AG04450 (cell line): Measurements from ENCODE around the gene GPR27. TPM values are rescaled to one million over a fixed set of nuclear protein-coding genes. Genes with fewer than 3 reads are reported as not detected.

Source experiments
- CTCF ChIA-PET: fragments of 300-600, 350-600 bp; formaldehyde crosslinking; extraction: SDS; loops from one replicate; lab custom pipeline; 2022; ENCODE audit warnings: antibody characterized with exemption, inconsistent platforms; lab: Charles Lee
- POLR2A ChIA-PET: fragments of 350-600 bp; formaldehyde crosslinking; extraction: SDS; loops from one replicate; lab custom pipeline; 2021; ENCODE audit warnings: antibody characterized with exemption, inconsistent platforms; lab: Yijun Ruan, JAX
- DNase-seq: peaks from one replicate; pipeline ENCODE4 v3.0.0-alpha.2; 2011; ENCODE audit warnings: low read depth, low spot score
- H3K27ac ChIP-seq: one replicate; pipeline ENCODE4 v1.5.1; 2012; ENCODE audit warnings: low read depth, low read length, control low read depth
- H3K27me3 ChIP-seq: one replicate; pipeline ENCODE4 v1.6.0; 2012; ENCODE audit warnings: low read length; ENCODE audit not compliant: control insufficient read depth, insufficient read depth
- H3K4me3 ChIP-seq: 2 replicates; pipeline ENCODE4 v1.5.1; 2011; ENCODE audit warnings: mild to moderate bottlenecking, low read depth, low read length, control low read depth
- H3K9me3 ChIP-seq: 2 replicates; pipeline ENCODE4 v1.5.1; 2012; ENCODE audit warnings: low read length; ENCODE audit not compliant: control insufficient read depth, insufficient read depth
- polyA plus RNA-seq: library from polyadenylated mRNA; depleted of rRNA; stranded (reverse); fragments of >200 nt; gene quantifications from 2 replicates; pipeline ENCODE4 v1.2.3, GENCODE V29; 2011; rRNA removed
- TF ChIP-seq, protein P1 (sequence below): IDR thresholded peaks from 2 replicates; pipeline ENCODE4 v1.5.1; 2011; ENCODE audit warnings: low read depth, low read length, control low read depth, inconsistent platforms

Gene GPR27
- polyA plus RNA-seq, 1 experiment, result not detected

DNA sequence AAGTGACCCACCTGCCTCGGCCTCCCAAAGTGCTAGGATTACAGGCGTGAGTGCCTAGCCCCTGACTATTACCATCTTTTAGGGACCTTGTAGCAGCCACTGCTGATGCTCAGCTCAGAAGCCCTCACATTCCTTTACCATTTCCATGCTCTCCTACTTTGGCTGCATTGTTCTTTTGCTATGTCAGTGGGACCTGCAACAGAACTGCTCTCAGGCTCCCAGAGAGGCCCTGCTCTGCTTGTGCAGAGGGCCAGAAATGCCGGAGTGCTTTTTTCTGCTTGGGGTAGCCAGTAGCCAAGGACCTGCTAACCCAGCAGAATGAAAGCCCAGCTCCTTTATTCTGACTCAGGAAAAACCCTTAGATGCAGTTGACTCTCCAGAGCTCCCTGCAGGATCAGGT is 49.6 kb downstream of the GPR27 start:
- Histone ChIP-seq H3K4me3 (no peak overlapping the region), H3K27me3 (peaks cover 15% of the 10 kb centered on the region), H3K9me3 (no peaks in the 10 kb centered on the region), H3K27ac (no peak overlapping the region)
- no peak for DNase-seq
- ChIA-PET CTCF (no interaction called here), POLR2A (no interaction called here)
- TF ChIP-seq, protein P1, sequence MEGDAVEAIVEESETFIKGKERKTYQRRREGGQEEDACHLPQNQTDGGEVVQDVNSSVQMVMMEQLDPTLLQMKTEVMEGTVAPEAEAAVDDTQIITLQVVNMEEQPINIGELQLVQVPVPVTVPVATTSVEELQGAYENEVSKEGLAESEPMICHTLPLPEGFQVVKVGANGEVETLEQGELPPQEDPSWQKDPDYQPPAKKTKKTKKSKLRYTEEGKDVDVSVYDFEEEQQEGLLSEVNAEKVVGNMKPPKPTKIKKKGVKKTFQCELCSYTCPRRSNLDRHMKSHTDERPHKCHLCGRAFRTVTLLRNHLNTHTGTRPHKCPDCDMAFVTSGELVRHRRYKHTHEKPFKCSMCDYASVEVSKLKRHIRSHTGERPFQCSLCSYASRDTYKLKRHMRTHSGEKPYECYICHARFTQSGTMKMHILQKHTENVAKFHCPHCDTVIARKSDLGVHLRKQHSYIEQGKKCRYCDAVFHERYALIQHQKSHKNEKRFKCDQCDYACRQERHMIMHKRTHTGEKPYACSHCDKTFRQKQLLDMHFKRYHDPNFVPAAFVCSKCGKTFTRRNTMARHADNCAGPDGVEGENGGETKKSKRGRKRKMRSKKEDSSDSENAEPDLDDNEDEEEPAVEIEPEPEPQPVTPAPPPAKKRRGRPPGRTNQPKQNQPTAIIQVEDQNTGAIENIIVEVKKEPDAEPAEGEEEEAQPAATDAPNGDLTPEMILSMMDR, result no peak

DNA sequence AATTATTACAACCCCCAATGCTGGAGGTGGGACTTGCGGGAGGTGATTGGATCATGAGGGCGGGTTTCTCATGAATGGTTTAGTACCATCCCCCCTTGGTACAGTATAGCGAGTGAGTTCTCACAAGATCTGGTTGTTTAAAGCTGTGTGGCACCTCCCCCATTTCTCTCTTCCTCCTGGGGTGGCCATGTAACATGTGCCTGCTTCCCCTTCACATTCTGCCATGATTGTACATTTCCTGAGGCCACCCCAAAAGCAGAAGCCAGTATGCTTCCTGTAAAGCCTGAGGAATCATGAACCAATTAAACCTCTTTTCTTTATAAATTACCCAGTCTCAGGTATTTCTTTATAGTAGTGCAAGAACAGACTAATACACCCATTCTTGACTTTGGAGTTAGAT is 51.5 kb downstream of the GPR27 start:
- no peak for DNase-seq
- Histone ChIP-seq H3K4me3 (no peak overlapping the region), H3K9me3 (no peaks in the 10 kb centered on the region), H3K27ac (no peak overlapping the region), H3K27me3 (peaks cover 3% of the 10 kb centered on the region)
- TF ChIP-seq, protein P1, result no peak
- ChIA-PET CTCF (interaction anchor here (1.0 kb wide), 1 partner anchor 70 kb away, joined by 3 read pairs; no protein-coding TSS in a partner anchor), POLR2A (no interaction called here)

DNA sequence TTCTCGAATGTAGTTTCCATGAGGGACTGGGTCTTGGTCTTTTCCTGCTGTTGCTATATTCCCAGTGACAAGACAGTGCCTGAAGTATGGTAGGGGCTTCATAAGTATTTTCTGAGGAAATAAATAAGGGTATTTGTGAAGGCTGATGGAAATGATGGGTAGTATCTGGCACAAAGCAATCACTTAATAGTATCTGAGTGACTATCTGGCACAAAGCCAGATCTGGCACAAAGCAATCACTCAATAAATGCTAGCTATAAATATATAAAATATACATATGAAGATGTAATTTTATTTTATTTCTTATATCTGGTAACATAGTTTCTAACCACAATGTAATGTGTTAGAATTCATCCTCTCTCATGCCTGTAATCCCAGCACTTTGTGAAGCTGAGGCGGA is 52.0 kb downstream of the GPR27 start:
- no peaks in the 10 kb centered on the region for H3K9me3 ChIP-seq
- CTCF ChIA-PET, result interaction anchor here (0.6 to 1.0 kb wide), 2 partner anchors 69 to 999 kb away, joined by 3 read pairs; no protein-coding TSS in a partner anchor
- H3K27ac ChIP-seq, result no peak overlapping the region
- no peak for DNase-seq
- POLR2A ChIA-PET, result no interaction called here
- H3K4me3 ChIP-seq, result no peak overlapping the region
- TF ChIP-seq, protein P1, result no peak
- peaks cover 3% of the 10 kb centered on the region for H3K27me3 ChIP-seq

Other genes starting within 250 kb of the GPR27 start
- 53.3 and 56.6 TPM in 2 replicates for gene FOXP1, start 170.1 kb upstream of the GPR27 start, polyA plus RNA-seq
- gene EIF4E3, start 28.5 kb upstream of the GPR27 start, polyA plus RNA-seq, result 2.3 and 2.5 TPM in 2 replicates
- not detected in 2 replicates for gene PROK2, start 31.3 kb downstream of the GPR27 start, polyA plus RNA-seq